Measurements from ENCODE around the gene OR6S1.
A peak's percentile ranks its signal among the peaks of the same experiment; 100 is the strongest.
"Not testable (repeated sequence)": the region's sequence is repeated elsewhere in the genome, so short reads cannot be mapped to it uniquely, and the experiment has no call there.

The OR6S1 gene

DNA sequence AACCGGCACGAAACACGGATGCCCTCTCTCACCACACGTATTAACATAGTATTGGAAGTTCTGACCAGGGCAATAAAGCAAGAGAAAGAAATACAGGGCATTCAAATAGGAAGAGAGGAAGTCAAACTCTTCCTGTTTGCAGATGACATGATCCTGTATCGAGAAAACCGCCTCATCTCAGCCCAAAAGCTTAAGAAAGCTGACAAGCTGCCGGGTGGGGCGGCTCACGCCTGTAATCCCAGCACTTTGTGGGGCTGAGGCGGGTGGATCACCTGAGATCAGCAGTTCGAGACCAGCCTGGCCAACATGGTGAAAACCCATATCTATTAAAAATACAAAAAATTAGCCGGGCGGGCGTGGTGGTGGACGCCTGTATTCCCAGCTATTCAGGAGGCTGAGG is 17.7 kb downstream of the OR6S1 start:
- TF ChIP-seq, protein P1, sequence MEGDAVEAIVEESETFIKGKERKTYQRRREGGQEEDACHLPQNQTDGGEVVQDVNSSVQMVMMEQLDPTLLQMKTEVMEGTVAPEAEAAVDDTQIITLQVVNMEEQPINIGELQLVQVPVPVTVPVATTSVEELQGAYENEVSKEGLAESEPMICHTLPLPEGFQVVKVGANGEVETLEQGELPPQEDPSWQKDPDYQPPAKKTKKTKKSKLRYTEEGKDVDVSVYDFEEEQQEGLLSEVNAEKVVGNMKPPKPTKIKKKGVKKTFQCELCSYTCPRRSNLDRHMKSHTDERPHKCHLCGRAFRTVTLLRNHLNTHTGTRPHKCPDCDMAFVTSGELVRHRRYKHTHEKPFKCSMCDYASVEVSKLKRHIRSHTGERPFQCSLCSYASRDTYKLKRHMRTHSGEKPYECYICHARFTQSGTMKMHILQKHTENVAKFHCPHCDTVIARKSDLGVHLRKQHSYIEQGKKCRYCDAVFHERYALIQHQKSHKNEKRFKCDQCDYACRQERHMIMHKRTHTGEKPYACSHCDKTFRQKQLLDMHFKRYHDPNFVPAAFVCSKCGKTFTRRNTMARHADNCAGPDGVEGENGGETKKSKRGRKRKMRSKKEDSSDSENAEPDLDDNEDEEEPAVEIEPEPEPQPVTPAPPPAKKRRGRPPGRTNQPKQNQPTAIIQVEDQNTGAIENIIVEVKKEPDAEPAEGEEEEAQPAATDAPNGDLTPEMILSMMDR (IDR thresholded peaks at IDR 0.05; ENCODE audit: control insufficient read depth, extremely low read depth, insufficient read depth) = no peak
- H3K4me3 ChIP-seq (ENCODE audit: low read depth, low read length) = no peak overlapping the region
- DNase-seq (ENCODE audit: low read depth) = no peak

DNA sequence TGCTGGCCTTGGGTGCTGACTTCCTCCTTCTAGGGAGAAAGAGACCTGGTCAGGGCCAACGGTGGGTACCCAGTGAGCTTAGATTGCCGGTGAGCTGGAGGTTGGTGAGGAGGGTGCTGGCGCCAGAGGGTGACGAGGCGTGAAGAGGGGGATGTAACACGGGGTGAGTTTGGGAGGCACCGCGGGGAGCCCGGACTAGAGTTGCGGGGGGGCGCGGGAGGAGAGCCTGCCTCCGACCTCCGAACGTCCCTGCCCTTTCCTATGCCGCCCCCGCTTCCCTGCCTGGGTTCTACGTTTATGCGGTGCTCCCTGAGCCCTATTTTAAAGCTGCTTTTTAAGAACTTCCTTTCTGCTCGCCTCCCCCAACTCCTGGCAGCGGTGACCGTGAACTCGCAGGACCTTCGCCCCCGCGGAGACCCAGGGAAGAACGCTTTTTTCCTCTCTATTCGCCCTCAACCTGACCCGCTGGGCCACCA is 18.6 kb downstream of the OR6S1 start:
- TF ChIP-seq, protein P1 (IDR thresholded peaks at IDR 0.05; ENCODE audit: control insufficient read depth, extremely low read depth, insufficient read depth) = no peak
- H3K4me3 ChIP-seq (ENCODE audit: low read depth, low read length) = no peak overlapping the region

DNA sequence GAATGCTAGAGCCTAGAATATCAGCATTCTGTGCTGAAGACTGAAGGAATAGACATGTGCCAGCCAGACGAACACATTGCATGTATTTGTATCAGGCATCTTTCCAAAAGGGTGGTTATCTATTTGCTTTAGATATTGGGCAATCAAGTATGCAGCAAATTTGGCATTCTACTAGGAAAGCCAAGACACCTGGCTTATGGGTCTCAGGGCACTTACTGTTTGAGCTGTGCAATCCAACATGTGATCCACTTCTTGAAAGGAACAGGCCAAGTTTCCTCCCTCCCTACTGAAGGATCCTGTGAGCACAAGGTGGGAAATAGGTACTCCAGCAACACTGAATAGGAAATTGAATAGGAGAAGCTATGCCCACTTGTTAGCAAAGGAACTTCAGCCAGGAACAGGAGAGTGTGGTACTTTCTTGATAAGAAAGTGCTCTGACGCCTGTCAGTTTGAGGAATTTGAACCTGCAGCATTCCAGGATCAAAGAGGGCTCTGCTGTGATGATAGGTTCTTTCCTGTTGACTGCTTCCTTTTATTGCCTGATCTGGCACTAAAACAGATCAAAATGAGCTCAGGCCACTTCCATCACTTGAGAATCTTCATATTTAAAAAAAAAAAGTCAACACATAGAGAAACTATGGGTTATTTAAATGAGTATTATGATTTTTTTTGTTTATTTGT is 20.6 kb downstream of the OR6S1 start:
- TF ChIP-seq, protein P1 (IDR thresholded peaks at IDR 0.05; ENCODE audit: control insufficient read depth, extremely low read depth, insufficient read depth) = no peak

More for the DNA sequence above, 18.6 kb downstream of the OR6S1 start:
- no peak for DNase-seq (ENCODE audit: low read depth)

DNA sequence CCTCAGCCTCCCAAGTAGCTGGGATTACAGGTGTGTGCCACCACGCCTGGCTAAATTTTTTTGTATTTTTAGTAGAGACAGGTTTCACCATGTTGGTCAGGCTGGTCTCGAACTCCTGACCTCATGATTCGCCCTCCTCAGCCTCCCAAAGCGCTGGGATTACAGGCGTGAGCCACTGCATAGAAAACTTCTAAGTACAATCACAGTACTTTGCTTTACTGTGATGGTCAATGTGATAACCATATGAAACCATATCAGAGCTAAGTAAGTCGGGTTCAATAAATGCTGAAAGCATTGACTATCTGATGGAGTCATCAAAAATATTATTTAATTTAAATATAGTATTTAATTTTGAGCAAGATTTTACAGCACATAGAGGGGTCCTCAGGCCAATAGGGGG is 21.8 kb downstream of the OR6S1 start:
- not testable (repeated sequence) for DNase-seq (ENCODE audit: low read depth); H3K4me3 ChIP-seq (ENCODE audit: low read depth, low read length)

More for the DNA sequence above, 20.6 kb downstream of the OR6S1 start:
- DNase-seq (ENCODE audit: low read depth) = peak; percentile 74
- no peak overlapping the region for H3K4me3 ChIP-seq (ENCODE audit: low read depth, low read length)

DNA sequence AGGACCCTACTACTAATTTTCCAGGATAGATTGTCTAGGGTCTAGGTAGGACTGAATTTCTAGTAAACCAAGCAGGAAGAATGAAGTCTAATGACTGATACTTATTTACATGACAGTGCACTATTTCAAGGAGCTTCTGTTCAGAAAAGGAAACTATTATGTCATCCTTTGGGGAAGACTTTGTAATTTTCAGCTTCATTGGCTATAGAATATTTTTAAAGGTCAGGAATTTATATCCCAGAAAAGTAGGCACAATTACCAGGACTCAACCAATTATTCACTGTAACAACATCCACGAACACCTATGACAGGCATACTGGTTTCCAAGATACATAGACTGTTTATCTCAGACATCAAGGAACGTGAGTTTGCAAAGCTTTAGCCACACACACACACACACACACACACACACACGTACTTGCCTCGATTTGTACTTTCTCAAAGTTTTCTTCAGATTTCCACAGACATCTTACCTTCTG is 23.2 kb downstream of the OR6S1 start:
- no peak overlapping the region for H3K4me3 ChIP-seq (ENCODE audit: low read depth, low read length)
- TF ChIP-seq, protein P1 (IDR thresholded peaks at IDR 0.05; ENCODE audit: control insufficient read depth, extremely low read depth, insufficient read depth) = no peak
- no peak for DNase-seq (ENCODE audit: low read depth)

DNA sequence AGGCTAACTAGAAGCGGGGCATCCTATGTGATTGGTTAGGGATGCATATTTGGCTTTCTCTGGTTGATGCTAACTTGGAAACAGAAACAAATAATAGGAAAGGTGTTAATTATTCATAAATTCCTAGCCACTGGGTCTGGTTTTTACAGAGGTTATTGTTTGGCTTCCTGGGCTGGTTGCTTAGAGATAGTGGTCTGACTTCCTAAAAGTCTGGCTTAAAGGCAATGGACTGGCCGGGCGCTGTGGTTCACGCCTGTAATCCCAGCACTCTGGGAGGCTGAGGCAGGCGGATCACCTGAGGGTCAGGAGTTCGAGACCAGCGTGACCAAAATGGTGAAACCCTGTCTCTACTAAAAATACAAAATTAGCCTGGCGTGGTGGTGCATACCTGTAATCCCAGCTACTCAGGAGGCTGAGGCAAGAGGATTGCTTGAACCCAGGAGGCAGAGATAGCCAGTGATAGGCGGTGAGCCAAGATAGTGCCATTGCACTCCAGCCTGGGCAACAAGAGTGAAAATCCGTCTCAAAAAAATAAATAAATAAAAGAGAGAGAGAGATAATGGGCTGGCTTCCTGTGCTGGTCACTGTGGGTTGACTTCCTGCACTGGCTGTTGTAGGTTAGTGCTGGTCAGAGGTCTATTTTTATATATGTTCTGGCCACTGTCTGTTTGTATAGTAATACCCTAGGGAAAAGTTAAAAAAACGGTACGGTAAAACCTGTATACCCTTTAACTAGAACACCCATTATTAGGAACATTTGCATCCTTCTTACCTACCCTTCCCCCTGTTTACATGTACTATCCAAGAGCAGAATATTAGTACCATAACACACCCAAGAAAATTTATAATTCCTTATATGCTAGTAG is 24.1 kb downstream of the OR6S1 start:
- no peak overlapping the region for H3K4me3 ChIP-seq (ENCODE audit: low read depth, low read length)
- TF ChIP-seq, protein P1 (IDR thresholded peaks at IDR 0.05; ENCODE audit: control insufficient read depth, extremely low read depth, insufficient read depth) = no peak
- DNase-seq (ENCODE audit: low read depth) = no peak

DNA sequence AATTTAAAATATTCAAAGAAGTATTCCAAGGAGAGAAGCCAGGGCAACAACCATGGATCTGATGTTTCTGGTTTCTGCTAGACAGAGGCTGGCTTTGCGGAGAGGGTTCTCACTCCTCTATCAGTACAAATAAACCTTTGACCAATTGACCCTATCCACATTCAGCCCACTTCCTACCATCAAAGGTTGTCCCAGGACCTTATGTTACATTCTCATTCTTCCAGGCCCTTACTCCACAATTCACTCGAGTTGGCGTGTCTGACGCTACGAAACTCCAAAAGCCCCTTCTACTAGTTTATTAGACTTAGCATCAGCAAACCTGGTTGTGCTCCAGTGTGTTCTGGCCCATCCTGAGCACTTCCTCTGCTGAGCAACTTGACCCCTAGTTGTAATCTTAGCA is 25.5 kb downstream of the OR6S1 start:
- no peak for DNase-seq (ENCODE audit: low read depth)
- TF ChIP-seq, protein P1 (IDR thresholded peaks at IDR 0.05; ENCODE audit: control insufficient read depth, extremely low read depth, insufficient read depth) = no peak
- H3K4me3 ChIP-seq (ENCODE audit: low read depth, low read length) = no peak overlapping the region

Measured in LNCaP clone FGC (cell line).